Keratinocyte (primary cell): ENCODE data around the gene EIF1AY.

Experiments
- CTCF ChIP-seq, 3 experiments: IDR thresholded peaks in 1 of 3; conservative IDR thresholded peaks in 1 of 3; optimal IDR thresholded peaks in 1 of 3; 2 replicates in 2 of 3; 3 replicates in 1 of 3; pipeline versions ENCODE3 to v1.5.1; 2011; ENCODE audit warnings: low read length in 3 of 3, mild to moderate bottlenecking in 3 of 3, moderate library complexity in 2 of 3, control low read depth in 1 of 3, inconsistent platforms in 1 of 3; ENCODE audit not compliant: insufficient read depth in 2 of 3; ENCODE audit errors: extremely low read depth in 1 of 3
- EZH2 ChIP-seq: IDR thresholded peaks from one replicate; pipeline ENCODE4 v1.6.1; 2012; ENCODE audit warnings: inconsistent platforms, mild to moderate bottlenecking, low read length, moderate library complexity

DNA sequence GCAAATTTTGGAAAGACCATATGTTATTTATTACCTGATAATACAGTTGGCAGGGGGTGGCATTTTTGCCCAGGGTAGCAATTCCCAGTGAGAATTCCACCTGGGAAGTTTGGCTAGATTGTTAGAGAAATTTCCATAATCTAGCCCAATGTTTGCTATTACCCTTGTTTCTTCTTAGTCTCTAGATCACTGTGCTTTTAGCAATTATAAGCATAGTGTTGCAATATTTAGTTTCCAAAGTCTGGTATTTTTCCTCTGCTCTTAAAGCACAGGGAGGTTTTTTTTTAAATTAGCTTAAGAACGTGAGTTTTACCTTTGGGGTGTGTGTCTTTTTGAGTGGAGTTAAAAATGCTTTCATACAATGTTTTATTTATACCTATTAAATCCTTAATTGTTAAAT, 26.3 kb upstream of the EIF1AY start:
- no peak for TF ChIP-seq CTCF (optimal IDR thresholded peaks at IDR 0.05 in 1 of 3, IDR thresholded peaks at IDR 0.05 in 1 of 3, conservative IDR thresholded peaks at IDR 0.05 in 1 of 3; ENCODE audit: extremely low read depth in 1 of 3, insufficient read depth in 2 of 3, low read length in 3 of 3)
- no peak for TF ChIP-seq EZH2
